GM18519 (cell line): ENCODE data around the gene JMJD1C.
A peak's percentile ranks its signal among the peaks of the same experiment; 100 is the strongest.
"Not testable (repeated sequence)": the region's sequence is repeated elsewhere in the genome, so short reads cannot be mapped to it uniquely, and the experiment has no call there.

Source experiments
- ATAC-seq: cut with Tn5 transposase; IDR thresholded peaks from one replicate; pipeline ENCODE4 v1.9.1; 2021; ENCODE audit warnings: mild to moderate bottlenecking, moderate library complexity; ENCODE audit not compliant: unreplicated experiment, low FRiP score

The JMJD1C gene

DNA sequence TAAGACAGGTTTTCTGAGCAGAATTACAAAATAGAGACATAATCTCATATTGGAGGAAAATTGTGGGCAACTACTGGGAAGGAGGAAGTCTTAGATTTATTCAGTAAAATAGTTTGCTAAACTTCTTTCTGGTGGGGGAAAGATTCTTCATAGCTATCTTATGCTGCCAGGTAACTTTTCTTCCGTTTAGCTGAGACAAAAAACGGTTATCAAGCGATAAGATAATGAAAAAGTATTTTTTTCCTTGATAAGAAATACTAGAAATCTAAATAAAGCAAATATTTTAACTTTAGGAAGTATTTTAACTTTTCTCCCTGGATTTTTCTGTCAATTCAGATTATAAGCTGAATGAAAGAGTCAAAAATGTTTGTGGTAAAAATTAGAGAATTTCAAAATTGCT is 52.3 kb downstream of the JMJD1C start:
- ATAC-seq = no peak

- ATAC-seq = no peak
Measured at GRCh38 chr10:63412304-63412703, 53.5 kb downstream of the JMJD1C start.

- ATAC-seq = no peak
Measured at GRCh38 chr10:63410633-63411032, 55.1 kb downstream of the JMJD1C start.

- no peak for ATAC-seq
Measured at GRCh38 chr10:63409465-63410027, 56.2 kb downstream of the JMJD1C start.

DNA sequence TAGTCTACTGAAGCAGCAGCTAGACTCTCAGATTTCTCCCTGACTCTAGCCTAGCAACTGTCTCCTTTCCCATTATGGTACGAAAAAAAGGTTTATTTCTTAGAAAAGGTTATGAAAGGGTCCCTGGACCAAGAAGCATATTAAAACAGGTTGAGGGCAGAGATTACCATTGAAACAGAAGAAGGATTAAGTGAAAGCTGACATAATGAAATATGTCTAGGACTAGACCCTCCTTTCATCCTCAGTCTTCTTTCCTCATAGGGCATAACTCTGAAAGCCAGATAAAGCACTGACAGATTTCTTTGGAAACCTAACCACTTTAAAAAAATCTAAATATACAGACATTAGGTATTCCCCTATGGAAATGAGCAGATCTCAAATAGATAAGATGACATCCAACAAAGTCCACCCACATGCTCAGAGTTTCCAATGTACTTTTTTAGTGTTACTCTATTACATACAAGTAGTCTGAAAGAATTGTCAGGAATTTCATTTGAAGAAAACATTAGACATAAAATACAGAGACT is 58.6 kb downstream of the JMJD1C start:
- no peak for ATAC-seq

- ATAC-seq = no peak
Measured at GRCh38 chr10:63396133-63396761, 69.5 kb downstream of the JMJD1C start.

DNA sequence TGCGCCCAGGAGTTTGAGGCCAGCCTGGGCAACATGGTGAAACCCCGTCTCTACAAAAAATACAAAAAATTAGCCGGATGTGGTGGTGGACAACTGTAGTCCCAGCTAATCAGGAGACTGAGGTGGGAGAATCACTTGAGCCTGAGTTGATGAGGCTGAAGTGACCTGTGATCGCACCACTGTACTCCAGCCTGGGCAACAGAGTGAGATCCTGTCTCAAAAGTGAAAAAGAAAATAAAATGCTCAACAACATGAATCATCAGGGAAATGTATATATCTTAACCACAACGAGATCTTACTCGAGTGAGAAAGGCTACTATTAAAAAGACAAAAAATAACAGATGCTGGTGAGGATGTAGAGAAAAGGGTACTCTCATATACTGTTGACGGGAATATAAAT is 72.7 kb downstream of the JMJD1C start:
- ATAC-seq = no peak

DNA sequence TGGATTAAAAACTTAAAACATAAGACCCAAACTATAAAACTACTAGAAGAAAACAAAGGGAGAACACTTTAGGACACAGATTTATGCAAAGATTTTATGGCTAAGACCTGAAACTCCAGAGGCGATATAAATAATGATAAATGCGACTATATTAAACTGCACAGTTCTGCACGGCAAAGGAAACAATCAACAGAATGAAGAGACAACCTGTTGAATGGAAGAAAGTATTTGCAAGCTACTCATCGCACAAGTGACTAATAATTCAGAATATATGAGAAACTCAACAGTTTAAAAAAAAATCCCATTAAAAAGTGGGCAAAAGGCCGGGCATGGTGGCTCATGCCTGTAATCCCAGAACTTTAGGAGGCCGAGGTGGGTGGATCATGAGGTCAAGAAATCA is 73.6 kb downstream of the JMJD1C start:
- no peak for ATAC-seq

DNA sequence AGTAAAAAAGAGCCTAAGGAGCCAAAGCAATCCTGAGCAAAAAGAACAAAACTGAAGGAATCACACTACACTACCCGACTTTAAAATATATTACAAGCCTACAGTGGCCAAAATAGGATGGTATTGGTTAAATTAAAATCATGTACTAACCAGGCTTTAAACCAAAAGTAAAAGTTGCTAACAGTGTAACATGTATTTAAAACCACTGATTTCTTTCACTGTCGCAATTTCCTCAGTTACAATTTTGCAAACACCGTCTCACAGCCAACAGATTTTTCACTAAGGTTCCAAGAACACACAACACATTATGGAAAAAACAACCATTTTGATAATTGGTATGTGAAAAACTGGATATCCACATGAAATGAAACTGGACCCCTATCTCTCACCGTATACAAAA is 74.0 kb downstream of the JMJD1C start:
- no peak for ATAC-seq

DNA sequence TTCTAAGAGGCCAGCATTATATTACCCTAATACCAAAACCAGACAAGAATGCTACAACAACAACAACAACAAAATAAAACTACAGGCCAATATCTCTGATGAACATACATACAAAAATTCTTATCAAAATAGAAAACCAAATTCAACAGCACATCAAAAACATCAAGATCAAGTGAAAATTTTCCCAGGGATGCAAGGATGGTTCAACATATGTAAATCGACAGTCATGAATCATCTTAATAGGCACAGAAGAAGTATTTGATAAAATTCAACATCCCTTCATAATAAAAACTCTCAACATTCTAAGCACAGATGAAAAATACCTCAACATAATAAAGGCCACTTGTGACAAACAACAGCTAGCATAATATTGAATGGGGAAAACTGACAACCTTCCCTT is 75.3 kb downstream of the JMJD1C start:
- ATAC-seq = no peak

DNA sequence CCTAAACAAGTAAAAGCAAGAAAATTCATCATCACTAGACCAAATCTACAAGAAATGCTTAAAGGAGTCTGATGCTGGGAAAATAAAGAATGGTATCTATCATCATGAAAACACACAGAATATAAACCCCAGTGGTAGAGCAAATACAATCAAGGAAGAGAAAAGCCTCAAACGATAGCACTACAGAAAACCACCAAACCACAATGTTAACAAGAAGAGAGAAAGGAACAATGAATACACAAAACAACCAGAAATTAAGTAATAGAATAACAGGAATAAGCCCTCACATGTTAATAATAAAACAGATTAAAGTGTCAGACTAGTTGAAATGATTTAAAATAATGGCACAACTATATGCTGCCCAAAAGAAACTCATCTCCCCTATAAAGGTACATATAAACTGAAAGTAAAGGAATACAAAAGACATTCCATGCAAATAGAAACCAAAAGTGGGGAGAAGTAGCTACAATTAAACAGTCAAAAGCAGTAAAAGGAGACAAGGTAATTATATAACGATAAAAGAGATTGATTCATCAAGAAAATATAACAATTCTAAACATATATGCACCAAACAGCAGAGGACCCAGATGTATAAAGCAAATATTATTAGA is 77.3 kb downstream of the JMJD1C start:
- no peak for ATAC-seq

GRCh38 chr10:63385254-63385653 is 80.5 kb downstream of the JMJD1C start:
- no peak for ATAC-seq

DNA sequence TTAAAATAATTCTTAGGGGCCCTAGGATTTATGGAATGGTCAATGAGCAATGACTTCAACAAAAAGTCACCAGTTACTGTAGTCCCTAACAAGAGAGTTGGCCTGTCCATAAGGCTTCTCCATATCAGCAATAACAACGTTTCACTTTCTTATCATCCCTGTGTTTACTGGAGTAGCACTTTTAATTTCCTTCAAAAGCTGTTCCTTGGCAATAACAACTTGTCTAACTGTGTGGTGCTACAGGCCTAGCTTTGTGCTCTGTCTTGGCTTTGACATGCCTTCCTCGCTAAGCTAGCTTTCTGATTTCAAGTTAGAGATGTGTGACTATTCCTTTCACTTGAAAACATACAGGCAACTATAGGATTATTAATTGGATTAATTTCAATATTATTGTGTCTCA is 81.1 kb downstream of the JMJD1C start:
- ATAC-seq = no peak

DNA sequence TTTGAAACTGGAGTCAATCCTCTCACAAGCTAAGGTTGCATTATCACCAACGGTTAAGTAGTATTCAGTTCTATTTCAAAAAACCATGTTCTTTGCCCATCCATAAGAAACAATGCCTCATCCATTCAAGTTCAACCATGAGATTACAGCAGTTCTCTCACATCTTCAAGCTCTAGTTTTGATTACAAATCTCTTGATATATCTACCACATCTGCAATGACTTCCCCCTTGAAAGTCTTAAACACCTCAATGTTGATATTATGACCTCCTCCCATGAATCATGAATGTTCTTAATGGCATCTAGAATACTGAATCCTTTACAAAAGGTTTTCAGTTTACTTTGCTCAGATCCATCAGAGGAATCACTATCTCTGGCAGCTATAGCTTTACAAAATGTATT is 81.8 kb downstream of the JMJD1C start:
- no peak for ATAC-seq

DNA sequence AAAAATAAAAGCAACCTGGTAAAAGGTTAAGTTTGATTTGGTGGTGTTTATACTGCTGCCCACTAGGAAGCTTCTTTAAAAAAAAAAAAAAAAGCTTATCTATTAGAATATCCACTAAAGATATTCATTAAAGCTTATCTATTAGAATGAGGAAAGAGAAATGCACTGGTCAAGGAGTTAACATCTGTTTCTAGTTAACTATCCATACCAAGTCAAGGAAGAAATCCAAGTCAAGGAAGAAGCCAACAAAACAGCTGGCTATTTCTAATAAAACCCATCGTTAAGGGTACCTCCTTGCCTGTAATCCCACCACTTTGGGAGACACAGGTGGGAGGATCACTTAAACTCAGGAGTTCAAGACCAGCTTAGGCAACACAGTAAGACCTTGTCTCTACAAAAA is 82.6 kb downstream of the JMJD1C start:
- ATAC-seq = no peak

GRCh38 chr10:63382066-63382465 is 83.7 kb downstream of the JMJD1C start:
- ATAC-seq = no peak

- not testable (repeated sequence) for ATAC-seq
Measured at GRCh38 chr10:63377305-63377661, 88.5 kb downstream of the JMJD1C start.

GRCh38 chr10:63376560-63377304 is 89.0 kb downstream of the JMJD1C start:
- ATAC-seq = peak; percentile 94

- ATAC-seq = no peak
Measured at GRCh38 chr10:63375859-63376258, 89.9 kb downstream of the JMJD1C start.

- ATAC-seq = no peak
Measured at GRCh38 chr10:63375458-63375857, 90.3 kb downstream of the JMJD1C start.

GRCh38 chr10:63374991-63375390 is 90.8 kb downstream of the JMJD1C start:
- ATAC-seq = no peak
